Amniotic stem cell (primary cell): ENCODE measurements around the gene DCP2.
A peak's percentile ranks its signal among the peaks of the same experiment; 100 is the strongest.

ENCODE experiments used
- DNase-seq: peaks from one replicate; lab custom pipeline; 2025; lab: John Stamatoyannopoulos, UW

DCP2 gene

DNA sequence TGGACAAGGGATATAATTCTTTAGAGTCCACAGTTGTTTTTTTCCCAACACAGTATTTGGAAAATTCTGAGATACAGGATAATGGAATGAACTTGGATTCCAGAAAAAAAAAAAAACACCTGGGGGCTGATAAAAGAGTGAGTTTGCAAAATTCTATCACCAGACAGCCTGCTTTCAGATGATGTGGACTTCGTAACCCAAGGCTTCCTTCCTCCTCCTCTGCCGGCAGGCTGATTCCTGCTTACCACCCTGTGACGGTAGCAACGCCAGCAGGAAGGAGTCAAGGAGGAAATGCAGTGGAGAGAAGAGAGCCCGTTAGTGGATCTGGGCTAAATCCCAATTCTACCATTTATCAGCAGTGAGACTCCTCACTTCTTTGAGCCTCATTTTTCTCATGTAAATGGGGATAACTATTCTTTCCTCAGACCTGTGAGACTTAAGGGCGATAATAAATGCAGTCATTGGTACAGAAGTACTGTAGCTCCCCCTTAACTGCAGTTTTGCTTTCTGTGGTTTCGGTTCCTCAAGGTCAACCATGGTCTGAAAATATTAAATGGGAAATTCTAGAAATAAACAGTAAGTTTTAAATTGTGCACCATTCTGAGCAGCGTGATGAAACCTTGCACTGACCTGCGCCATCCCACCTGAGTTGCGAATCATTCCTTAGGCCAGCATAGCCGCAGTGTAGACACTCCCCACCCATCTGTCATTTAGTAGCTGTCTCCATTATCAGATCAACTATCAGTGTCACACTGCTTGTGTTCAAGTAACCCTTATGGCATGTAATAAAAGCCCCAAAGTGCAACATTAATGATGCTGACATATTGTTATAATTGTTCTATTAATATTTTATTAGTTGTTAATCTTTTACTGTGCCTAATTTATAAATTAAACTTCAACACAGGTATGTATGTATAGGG lies 71.4 kb downstream of the DCP2 start:
- DNase-seq = no peak

DNA sequence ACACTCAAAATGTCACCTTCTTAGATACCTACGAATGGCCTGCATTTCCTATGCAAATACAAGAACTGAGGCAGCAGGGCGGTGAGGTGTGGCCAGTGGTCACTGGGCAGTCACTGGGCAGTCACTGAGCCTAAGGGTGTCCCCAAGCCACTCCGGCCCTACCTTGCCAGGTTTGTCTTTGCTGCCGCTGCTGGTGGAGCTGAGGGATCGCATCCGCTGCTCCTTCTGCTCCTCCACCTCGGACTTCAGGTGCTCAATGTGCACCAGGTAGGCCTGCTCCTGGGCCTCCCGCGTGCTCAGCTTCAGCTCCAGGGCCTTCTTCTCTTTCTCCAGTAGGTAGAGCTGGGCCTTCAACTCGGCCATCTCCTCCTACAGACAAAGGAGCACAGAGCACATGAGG lies 72.3 kb downstream of the DCP2 start:
- no peak for DNase-seq

DNA sequence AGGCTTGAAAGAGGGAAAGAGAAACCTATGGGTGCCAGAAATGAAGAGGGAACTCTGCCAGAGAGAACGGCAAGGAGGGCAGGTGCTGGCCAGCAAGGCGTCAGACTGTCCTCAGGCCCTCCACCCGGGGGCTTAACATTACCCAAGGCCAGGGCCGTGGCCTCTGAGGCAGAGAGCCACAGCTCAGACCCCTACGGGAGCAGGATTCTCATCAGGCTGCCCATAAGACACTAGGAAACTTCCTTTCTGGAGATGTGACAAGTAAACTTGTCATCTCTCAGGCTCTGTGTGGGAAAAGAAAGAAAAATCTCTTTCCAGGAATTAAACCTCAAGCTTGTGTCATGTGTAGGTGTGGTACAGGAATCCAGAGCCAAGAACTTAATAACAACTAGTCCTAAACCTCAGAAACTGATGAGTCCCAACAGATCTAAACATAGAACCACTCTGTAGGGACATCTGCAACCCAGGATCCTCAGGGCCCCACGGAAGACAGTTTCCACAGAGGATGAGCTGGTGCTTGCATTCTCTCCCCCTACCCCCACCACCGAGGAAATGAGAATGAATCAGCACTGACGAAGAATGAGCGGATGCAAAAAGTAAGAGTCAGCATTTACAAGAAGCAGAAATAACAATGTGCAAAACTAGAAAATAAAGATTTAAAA lies 74.3 kb downstream of the DCP2 start:
- DNase-seq = peak; percentile 18

DNA sequence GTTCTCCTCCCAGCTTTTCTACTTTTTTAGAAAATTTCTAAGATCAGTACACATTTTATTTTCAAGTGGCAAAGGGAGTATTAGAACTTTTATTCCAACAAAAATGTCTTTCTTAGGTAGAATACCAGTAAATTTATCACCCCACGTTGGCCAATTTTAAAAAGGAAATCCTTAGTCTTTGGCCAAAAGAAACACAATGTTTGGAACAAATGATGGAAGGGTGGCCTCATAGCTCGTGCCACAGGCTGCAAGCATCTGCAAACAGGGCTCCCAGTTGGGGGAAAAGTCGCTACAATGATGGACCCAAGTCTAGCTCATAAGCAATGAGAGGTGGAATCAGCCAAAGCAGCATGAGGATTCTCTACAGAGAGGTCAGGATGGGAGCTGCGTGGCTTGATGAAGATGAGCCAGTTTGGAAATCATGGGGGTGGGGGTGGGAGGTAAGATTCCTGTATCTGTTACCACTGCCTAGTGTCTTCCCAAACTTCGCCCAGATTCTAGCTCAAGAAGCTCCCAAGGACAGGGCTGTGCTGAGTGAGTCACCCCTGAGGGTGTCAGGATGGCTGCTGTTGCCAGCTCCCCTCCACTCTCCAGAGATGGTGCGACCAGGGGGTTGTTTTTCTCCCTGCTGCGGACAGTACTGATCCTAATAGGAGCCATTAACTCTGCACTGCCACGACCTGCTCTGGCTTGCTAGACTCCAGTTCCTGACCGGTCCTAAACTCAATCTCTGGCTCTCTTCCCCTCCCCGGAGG lies 75.6 kb downstream of the DCP2 start:
- DNase-seq = no peak

DNA sequence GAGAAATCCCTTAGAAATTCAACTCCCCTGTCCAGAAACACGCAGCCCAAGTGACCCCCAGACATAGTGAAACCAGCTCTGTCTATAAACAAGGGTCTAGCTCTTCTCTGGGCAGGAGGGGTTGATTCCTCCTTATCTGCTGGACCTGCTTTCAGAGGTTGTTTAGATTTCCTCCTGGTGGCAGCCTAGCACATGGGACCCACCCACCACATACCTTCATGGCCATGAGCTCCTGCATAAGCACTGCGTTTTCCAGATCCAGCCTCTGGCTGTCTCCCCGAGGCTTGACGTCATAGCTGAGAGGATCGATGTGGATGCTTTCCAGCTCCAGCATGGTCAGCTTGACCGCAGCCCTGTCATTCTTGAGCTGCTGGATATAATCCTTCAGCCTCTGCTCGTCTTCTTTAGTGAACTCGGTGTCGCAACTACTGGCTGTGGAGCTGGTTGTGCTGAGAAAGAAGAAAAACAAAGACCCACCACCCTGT lies 77.0 kb downstream of the DCP2 start:
- DNase-seq = no peak

DNA sequence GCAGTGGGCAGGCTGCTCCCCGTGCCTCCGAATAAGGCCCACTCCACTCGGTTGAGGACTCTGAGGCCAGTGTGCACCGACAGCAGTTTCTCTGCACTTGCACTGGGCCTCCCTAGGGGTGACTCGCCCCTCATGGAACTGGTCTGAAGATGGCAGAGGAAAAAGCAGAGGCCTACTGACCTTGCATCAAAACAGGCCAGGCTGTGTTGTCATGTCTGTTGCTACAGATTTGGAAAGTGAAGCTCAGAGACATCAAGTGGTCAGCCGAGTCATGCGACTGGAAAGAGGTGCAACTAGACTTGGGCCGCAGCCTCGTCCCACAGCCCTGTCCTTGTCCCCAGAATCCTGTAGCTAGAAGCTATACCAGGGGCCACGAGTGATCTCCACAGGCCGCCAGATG lies 78.3 kb downstream of the DCP2 start:
- no peak for DNase-seq

DNA sequence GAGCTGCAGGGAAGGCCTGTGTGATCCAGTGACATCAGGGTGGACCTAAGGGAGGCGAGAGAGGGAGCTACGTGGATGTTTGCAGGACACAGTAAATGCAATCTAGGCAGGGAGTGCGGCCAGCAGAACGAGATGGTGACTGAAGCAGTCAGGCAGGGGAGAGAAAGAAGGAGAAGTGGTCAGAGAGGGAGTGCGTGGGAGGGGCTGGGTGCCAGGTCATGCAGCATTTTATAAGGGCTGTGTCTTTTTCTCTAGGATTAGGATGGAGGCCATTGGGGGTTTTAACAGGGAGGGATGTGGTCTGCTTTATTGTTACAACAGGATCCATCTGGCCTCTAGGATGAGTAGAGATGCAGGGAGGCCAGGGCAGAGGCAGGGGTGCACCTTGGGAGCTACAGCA lies 80.4 kb downstream of the DCP2 start:
- DNase-seq = no peak

DNA sequence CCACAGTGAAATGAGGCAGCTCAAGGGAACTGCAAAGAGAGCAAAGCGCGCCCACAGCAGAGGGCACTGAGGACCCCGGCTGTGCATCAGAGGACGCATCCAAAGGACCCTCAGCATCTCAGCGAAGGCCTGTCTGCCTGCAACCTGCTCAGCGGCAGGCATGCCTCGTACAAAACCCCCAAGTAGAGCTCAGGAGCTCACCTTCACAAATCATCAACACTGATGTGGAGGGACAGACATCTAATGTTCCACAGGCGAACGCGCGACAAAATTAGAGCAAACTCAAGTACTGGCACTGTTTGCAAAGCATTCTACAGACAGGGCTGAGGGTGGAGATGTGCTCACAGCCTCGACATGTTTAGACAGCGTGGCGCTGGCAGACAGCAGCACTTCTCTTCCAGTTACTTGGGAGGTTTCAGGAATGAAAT lies 81.0 kb downstream of the DCP2 start:
- DNase-seq = no peak

DNA sequence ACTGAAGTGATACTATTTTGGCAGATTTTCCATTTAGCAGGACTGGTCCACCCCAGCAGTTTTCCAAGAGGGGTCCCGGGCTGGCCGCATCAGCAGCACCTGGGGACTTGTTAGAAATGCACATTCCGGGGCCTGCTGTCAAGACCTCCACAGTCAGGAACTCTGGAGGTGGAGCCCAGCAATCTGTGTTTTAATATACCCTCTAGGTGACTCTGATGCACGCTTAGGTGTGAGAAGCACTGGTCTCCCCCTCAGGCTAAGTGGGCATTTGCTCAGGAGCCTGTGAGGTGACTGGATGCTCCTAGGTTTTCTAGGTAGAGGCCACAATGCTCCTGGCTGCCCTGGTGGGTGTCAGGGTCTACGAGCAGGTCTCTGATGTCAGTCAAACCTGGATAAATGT lies 81.7 kb downstream of the DCP2 start:
- no peak for DNase-seq

DNA sequence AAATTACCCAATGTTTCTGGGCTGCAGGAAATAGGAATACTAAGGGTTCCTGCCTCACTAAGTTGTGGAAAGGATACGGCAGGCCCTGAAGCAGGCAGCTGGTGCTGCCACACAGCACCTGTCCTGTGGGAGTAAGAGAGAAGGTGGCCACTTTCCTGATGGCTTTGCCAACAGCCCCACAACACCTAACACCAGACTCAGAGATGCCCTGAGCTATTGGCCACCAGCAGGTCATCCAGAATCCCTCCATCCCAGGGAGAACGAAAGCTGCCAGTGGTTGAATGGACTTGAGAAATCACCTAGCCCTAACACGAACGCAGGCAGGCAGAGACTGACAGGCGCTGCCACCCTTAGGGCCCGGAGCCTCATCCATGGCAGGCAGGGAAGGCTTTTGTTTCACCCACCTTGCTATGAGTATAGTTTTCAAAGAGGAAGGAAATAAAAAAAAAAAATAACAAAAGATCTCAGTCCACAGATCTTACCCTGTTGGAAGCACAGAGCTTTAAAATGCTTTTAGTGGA lies 82.2 kb downstream of the DCP2 start:
- DNase-seq = no peak

DNA sequence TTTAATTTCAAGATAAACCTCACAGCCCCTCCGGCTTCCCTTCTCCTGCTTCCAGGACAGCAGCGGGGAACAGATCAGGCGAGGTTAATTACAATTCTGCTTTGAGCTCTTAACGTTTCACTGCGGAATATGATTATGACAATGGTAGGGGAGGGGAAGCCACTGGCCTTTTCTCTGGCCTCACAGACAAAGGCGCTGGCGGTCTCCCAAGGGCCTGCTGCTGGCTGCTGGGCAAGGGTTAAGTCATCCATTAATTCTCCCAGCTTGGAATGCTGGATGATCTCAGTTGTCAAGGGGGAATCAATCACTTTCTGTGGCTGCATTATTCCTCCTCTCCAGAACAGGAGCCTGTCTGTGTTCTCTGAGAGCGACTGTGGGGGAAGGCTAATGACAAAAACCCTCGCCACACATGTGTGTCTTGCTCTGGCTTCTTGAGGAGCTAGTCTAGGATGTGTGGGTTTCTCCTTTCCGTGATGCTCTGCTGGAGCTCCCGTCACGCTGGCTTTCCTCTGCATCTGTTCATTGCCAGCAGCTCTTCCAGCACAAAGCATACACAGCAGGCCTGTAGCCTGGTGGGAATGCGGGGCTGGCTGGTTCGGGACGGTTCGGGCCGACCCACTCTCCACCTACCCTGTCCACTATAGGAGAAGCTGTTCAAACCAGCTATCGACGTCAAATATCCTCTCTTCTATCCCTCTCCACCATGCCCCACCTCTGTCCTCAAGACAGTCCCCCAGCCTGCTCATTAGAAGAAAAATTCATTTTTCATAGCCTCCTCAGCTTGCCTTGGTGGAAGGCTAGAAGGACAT lies 82.8 kb downstream of the DCP2 start:
- DNase-seq = no peak

DNA sequence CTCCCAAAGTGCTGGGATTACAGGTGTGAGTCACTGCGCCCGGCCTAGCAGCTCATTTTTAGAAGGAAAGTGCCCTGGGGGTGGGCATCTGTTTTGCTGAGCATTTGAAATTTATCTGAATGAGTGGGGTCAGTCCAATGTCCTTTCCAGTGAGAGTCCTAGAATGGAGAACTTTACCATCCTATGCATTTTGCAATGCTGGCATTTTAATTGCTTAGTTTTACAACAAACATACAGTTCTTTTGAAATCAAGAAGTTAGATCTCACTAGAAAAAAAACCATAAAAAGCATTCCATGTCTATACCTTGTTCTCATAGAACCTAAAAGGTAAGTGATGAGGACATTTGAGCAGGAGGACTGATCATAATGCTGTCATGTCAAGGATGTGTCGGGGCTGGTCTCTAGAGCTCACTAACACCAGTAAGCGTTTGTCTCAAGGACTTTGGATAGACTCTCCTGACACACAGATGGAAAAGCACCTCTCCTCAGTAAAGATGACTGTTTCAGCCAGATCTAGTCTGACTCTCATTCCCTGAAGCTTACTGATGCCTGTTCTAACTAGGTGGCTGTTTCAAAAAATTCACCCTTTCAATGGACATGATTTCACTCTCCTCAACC lies 83.9 kb downstream of the DCP2 start:
- DNase-seq = no peak

DNA sequence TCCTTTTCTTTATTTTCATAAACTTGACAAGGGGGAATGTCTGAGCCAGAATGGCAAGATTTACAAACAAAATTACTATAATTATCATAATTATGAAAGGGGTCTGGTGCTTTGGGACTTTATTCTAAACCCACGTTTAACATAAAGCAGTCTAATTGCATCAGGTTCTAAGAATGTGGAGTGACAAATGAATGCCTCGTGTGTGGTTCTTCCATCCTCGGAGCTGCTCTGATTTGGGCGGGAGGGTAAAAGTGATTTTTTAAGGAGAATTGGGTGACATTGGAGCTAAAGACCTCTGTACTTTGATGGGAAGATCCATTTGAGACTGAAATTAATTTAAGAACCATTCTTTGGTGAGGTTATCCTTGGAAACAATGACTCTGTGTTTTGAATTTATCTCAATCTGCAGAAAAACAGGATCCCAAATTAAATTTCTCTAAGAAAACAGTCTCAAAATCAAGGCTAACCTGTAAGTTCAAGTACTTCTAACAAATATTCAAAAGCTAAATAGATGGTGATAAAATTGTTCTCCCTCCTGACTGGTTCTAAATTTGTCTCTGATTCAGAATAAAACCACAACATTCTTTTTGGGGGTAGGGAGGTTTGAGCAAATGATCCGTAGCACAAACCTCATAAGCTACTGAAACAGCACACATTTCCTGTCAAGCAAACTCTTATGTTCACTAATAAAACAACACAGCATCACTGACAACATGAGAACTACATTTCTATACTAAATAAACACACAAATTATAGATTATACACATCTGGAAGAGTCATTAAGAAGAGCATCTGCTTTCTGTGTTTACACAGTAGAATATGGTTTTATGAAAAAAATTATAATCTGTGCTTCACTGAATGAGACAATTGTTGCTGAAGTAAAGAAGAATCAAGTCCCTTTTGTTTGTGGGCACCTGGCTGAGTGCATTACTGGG lies 85.5 kb downstream of the DCP2 start:
- DNase-seq = peak; percentile 12

DNA sequence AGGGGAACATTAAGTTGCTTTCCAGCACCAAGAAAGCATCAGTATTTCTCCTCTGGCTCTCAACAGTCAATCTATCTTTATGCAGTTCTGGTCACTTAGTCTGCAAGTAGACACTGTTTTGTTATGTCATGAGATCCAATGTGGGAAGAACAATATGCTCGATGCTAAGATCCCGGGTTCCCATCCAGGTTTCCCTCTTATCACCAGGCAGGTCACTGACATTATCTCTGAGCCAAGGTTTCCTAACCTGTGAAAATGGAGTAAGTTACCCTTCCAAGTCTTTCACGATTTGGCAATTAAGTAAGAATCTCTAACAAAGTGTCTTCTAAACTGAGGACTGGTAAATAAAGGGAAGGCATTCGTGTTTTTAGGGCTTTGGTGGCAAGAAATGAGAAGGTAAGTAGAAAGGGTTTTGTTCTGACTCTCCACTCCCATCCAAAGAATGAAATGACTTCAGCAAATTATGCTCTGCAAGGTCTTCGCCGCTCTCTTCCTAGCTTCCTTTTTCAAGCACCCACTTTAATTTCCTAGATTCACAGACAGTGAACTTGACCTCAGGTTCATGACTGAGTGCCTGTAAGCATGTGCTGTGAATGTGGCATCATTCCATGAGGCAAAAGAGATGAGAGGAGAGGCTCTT lies 86.4 kb downstream of the DCP2 start:
- no peak for DNase-seq

DNA sequence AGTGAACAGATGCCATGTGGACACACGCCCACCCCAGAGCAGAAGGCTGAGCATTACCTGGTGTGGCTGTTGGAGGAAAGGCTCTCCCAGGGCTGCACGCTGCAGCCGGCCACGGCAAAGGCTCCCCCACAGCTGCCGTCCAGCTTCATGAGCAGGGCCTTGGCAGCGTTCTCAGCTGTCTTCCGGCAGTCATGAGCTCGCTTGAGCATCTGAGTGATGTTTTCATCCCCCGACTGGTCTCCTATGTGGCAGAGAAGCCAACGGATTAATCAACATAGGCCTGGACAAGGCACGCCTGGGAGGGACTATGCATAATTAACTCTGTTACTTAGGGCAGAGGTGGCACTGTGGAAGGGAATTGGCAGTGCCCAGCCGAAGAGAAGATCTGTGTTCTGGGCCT lies 87.3 kb downstream of the DCP2 start:
- DNase-seq = no peak

DNA sequence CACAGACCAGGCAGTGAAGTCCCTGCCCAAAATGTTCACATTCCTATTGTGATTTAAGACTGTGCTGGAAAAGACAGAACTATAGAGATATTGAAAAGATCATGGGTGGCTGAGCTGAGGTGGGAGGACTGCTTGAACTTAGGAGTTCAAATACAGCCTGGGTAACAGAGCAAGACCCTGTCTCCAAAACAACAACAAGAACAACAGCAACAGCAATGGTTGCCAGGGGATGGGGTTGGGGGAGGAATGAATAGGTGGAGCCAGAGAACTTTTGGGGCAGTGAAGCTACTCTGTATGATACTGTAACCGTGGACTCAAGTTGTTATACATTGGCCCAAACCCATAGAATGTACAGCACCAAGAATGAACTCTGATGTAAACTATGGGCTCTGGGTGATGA lies 88.2 kb downstream of the DCP2 start:
- DNase-seq = no peak

DNA sequence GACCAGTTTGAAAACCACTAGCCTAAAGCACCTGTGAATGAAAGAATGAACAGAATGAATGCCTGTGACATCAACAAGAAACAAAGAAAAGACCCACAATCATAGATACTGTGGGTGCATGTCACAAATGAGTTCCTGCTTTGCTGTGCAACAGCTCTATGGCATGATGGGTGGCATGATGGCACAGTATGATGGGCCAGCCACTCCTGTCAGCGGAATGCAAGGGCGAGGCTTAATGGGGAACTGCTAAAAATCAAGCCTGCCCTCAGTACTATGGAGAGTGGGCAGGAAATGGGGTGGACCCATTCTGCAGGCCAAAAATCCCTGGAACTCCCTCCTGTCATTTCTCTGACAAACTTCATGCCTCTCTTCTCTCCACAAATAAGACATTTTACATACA lies 89.0 kb downstream of the DCP2 start:
- DNase-seq = no peak

DNA sequence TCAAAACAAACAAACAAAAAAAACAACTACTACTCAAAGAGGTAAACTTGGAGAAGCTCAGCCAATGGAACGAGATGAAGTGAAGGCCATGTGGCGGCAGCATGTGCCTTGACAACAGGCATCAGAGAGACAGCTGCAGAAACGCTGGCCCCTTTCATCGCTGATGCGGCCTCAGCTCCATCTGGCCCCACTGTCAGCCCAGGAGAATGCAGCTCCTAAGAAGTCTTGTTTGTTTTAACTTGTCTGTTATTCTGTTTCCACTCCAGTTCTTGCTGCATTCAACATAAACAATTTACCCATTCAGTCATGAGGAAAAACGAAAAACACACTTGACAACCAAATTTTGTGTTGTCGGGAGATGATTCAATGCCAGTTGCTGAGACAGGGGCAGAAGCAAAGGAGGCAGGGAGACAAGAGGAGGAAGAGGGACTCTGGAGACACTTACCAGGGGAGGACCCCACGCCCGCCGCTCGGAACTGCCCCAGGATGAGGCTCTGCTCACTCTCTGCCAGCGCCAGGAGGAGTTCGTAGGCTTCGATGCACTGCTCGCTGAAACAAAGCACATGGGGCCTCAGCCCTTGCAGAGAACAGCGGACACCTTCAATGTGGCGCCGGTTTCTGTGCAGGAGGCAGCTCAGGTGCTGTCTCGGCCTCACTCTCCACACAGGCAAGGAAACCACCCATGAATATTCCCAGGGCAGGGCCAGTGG lies 91.2 kb downstream of the DCP2 start:
- no peak for DNase-seq

DNA sequence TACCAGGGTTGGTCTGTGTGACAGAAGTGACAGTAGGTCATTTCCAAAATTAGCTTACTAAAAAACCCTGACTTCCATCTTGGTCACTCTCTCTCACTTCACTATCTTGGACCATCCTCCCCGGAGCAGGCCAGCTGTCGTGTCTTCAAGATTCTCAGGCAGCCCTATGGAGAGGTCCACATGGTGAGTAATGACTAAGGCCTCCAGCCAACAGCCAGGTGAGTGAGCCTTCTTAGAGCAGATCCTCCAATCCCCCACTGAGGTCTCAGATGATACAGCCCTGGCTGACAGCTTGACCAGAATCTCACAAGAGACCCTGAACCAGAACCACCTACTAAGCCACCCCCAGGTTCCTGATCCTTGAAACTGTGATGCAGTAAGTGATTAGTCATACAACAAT lies 92.0 kb downstream of the DCP2 start:
- DNase-seq = no peak
